IMR-90 (cell line): ENCODE measurements around the gene TMEM117.

ENCODE experiments used
- BHLHE40 ChIP-seq: fragments of 150-350 bp; IDR thresholded peaks from 2 replicates; pipeline ENCODE4 v1.6.1; 2016; ENCODE audit warnings: mild to moderate bottlenecking, low read depth, low read length
- CTCF ChIP-seq: conservative IDR thresholded peaks from 2 replicates; pipeline ENCODE4 v1.5.1; 2012; ENCODE audit warnings: mild to moderate bottlenecking, low read depth, low read length, improper control_type of control experiment
- MAZ ChIP-seq: IDR thresholded peaks from 2 replicates; pipeline ENCODE4 v1.6.1; 2012; ENCODE audit warnings: low read depth, mild to moderate bottlenecking, low read length, improper control_type of control experiment, moderate library complexity, borderline replicate concordance
- POLR2A ChIP-seq: IDR thresholded peaks from 2 replicates; pipeline ENCODE4 v1.6.1; 2012; ENCODE audit warnings: mild to moderate bottlenecking, low read depth, low read length
- RFX5 ChIP-seq: IDR thresholded peaks from 2 replicates; pipeline ENCODE4 v1.8.0; 2012; ENCODE audit warnings: low read depth, mild to moderate bottlenecking, low read length, moderate library complexity
- SMC3 ChIP-seq: fragments of 150-350 bp; IDR thresholded peaks from 2 replicates; pipeline ENCODE4 v1.6.1; 2016; ENCODE audit warnings: low read depth, mild to moderate bottlenecking, antibody characterized with exemption, low read length, moderate library complexity

- no peak for TF ChIP-seq POLR2A
- no peak for TF ChIP-seq MAZ
- TF ChIP-seq SMC3 = no peak
- no peak for TF ChIP-seq CTCF
- TF ChIP-seq RFX5 = no peak
- TF ChIP-seq BHLHE40 = no peak
Observed at GRCh38 chr12:43861015-43861839, 25.3 kb downstream of the TMEM117 start.
